ENCODE results near the gene ZMAT3. TPM values are rescaled to one million over a fixed set of nuclear protein-coding genes. Genes with fewer than 3 reads are reported as not detected.

Gene ZMAT3
- total and polyA plus RNA-seq, 2 of the 4 experiments (the other 2 are of a cell fraction): 11.7 to 14.3 TPM

- in situ Hi-C loops (cut with MboI; ENCODE audit: low sequenced_read_pairs): loop anchor here (25.0 kb wide), 1 partner anchor 543 kb away; the partner anchor contains the start of gene ACTL6A
- ATAC-seq (ENCODE audit: low read depth): no peak
Observed at GRCh38 chr3:179018808-179019207, 52.8 kb downstream of the ZMAT3 start.

More at GRCh38 chr3:179018808-179019207, 52.8 kb downstream of the ZMAT3 start:
- H2BK20ac ChIP-seq (ENCODE audit: low read depth, low read length): no peak overlapping the region
- H2AFZ ChIP-seq (replicated peaks; ENCODE audit: low read length, poor library complexity): no peak overlapping the region
- H3K27ac ChIP-seq (ENCODE audit: insufficient read depth, low read length): no peak overlapping the region
- no peak overlapping the region for H2BK15ac ChIP-seq (ENCODE audit: low read depth, low read length)
- intact Hi-C loops (cut with micrococcal nuclease): loop anchor here (5.0 kb wide), 2 partner anchors 53 to 83 kb away; partner anchors contain the start of gene ZMAT3
- H3K9ac ChIP-seq (ENCODE audit: low read depth, low read length): no peak overlapping the region
- 0 out of 2 replicates have a peak, but pooled peaks cover 3% of the 10 kb centered on the region for H3K9me1 ChIP-seq (ENCODE audit: insufficient read depth, low read length)
- peaks cover 6% of the 10 kb centered on the region for H3K36me3 ChIP-seq (ENCODE audit: control insufficient read depth, insufficient read depth, low read length)
- CTCF ChIA-PET: interaction anchor here (0.6 kb wide), 1 partner anchor 302 kb away, joined by 3 read pairs; no protein-coding TSS in a partner anchor
- H3K4ac ChIP-seq (ENCODE audit: low read depth, low read length): no peak overlapping the region
- H4K20me1 ChIP-seq (ENCODE audit: insufficient read depth, low read length): no peaks in the 10 kb centered on the region
- no TSS peak for BruUV-seq (replicated peaks)
- H3K4me1 ChIP-seq (ENCODE audit: control insufficient read depth, insufficient read depth, low read length): peaks cover 5% of the 10 kb centered on the region
- dilution Hi-C loops (cut with HindIII; ENCODE audit: low sequenced_read_pairs, unreplicated experiment): no loop called here
- WGBS, 2 experiments (ENCODE audit: extremely low coverage in 2 of 2, insufficient read length in 1 of 2): no CpG with 5 or more reads among the region's 1 CpG
- no peak overlapping the region for H3K4me2 ChIP-seq (ENCODE audit: low read depth, low read length)
- no peaks in the 10 kb centered on the region for H3K27me3 ChIP-seq (ENCODE audit: control insufficient read depth, insufficient read depth, low read length)
- H3K4me3 ChIP-seq (ENCODE audit: insufficient read depth, low read depth, low read length): no peak overlapping the region
- POLR2A ChIA-PET (ENCODE audit: unreplicated experiment): interaction anchor here (0.5 kb wide), 1 partner anchor 176 kb away, joined by 3 read pairs; no protein-coding TSS in a partner anchor
- no peak for TF ChIP-seq CTCF (conservative IDR thresholded peaks at IDR 0.05; ENCODE audit: low read depth, low read length)
- TF ChIP-seq RCOR1 (IDR thresholded peaks at IDR 0.05; ENCODE audit: insufficient replicate concordance, low read length): no peak
- TF ChIP-seq MAFK (IDR thresholded peaks at IDR 0.05; ENCODE audit: low read depth, low read length): no peak
- no peak for TF ChIP-seq RAD21 (IDR thresholded peaks at IDR 0.05; ENCODE audit: low read length)
- no peak for TF ChIP-seq USF2 (IDR thresholded peaks at IDR 0.05; ENCODE audit: low read depth, low read length)
- TF ChIP-seq CHD1 (IDR thresholded peaks at IDR 0.05; ENCODE audit: low read depth, low read length): no peak
- no peak for TF ChIP-seq SMC3 (IDR thresholded peaks at IDR 0.05; ENCODE audit: low read depth, low read length)
- TF ChIP-seq MXI1 (IDR thresholded peaks at IDR 0.05; ENCODE audit: borderline replicate concordance, low read depth, low read length): no peak
- no peak for TF ChIP-seq RFX5 (IDR thresholded peaks at IDR 0.05; ENCODE audit: low read depth, low read length)
- TF ChIP-seq MAZ (IDR thresholded peaks at IDR 0.05; ENCODE audit: borderline replicate concordance, low read depth, low read length): no peak
- TF ChIP-seq POLR2A (IDR thresholded peaks at IDR 0.05; ENCODE audit: low read depth, low read length): no peak
- no peak for TF ChIP-seq CEBPB (IDR thresholded peaks at IDR 0.05; ENCODE audit: low read depth, low read length)
- no peak overlapping the region for H2BK5ac ChIP-seq (ENCODE audit: low read depth, low read length, poor library complexity, severe bottlenecking)
- no peak overlapping the region for H4K8ac ChIP-seq (ENCODE audit: low read depth in 2 of 2, low read length in 2 of 2)
- H2AK5ac ChIP-seq (ENCODE audit: low read depth, low read length): no peak overlapping the region
- H3K79me1 ChIP-seq (ENCODE audit: low read depth in 1 of 2, low read length in 2 of 2): peaks cover 0 to 13% of the 10 kb centered on the region in 2 experiments; a peak in 3 of 4 replicates
- H3K18ac ChIP-seq (ENCODE audit: low read depth, low read length): no peak overlapping the region
- no peak for DNase-seq
- H4K5ac ChIP-seq (ENCODE audit: low read depth, low read length): no peak overlapping the region
- H4K91ac ChIP-seq (ENCODE audit: insufficient read depth, low read depth, low read length): no peak overlapping the region
- no peak overlapping the region for H3K23ac ChIP-seq (ENCODE audit: low read depth, low read length)
- H2BK120ac ChIP-seq (ENCODE audit: low read depth, low read length): no peak overlapping the region
- H3K9me3 ChIP-seq (ENCODE audit: control insufficient read depth, insufficient read depth, low read length): no peaks in the 10 kb centered on the region
- H3K14ac ChIP-seq (replicated peaks; ENCODE audit: low read depth, low read length): no peak overlapping the region
- H2AK9ac ChIP-seq (replicated peaks; ENCODE audit: low read depth, low read length, poor library complexity): no peak overlapping the region
- no peak overlapping the region for H3K56ac ChIP-seq (ENCODE audit: extremely low read depth, insufficient read depth, low read length)

Data from IMR-90 (cell line).